ENCODE measurements around the gene KIAA0825.

GRCh38 chr5:94402096-94402495 lies 216.3 kb downstream of the KIAA0825 start:
- no peak for TF ChIP-seq CTCF (conservative IDR thresholded peaks at IDR 0.05; ENCODE audit: low read depth, low read length)
- no peak for TF ChIP-seq EZH2phosphoT487 (IDR thresholded peaks at IDR 0.05; ENCODE audit: borderline replicate concordance, low read length)

Measured in PC-3 (cell line).